ENCODE results near the gene SLC13A1. TPM values are rescaled to one million over a fixed set of nuclear protein-coding genes. Genes with fewer than 3 reads are reported as not detected.

The SLC13A1 gene
- total and polyA plus RNA-seq, 2 experiments from 2014 or later, result not detected

DNA sequence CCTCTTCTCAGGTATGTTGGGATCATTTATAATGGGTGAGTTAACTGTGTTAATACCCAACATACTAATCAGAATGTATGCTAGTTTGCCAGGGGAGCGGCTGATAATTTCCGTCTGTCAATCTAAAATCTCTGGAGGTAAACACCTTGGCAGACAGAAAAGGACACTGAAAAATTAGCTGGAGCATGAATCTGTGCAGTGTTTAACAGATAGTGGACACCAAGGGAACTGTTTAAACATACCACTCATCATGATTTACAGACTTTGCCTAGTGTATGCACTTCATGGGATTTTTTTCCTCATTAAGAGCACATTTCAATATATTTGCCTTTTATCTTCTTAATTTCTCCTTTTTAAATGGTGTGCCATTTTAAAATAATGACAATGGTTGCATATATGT is 68.2 kb downstream of the SLC13A1 start:
- Mint-ChIP-seq H3K27ac (no peak overlapping the region), H3K27me3 (ENCODE audit: insufficient read depth, low read depth, poor library complexity) (no peaks in the 10 kb centered on the region), H3K4me3 (no peak overlapping the region), H3K9me3 (no peaks in the 10 kb centered on the region), H3K36me3 (ENCODE audit: low read depth) (no peaks in the 10 kb centered on the region), H3K4me1 (peaks cover 3% of the 10 kb centered on the region; the same call in 1 of the 3 replicates)
- no peak for TF ChIP-seq POLR2AphosphoS5 (IDR thresholded peaks at IDR 0.05; ENCODE audit: low read depth)
- TF ChIP-seq EZH2phosphoT487 (IDR thresholded peaks at IDR 0.05; ENCODE audit: unreplicated experiment), result no peak
- TF ChIP-seq EZH2 (IDR thresholded peaks at IDR 0.05; ENCODE audit: low read depth, unreplicated experiment), result no peak
- no peak for TF ChIP-seq JUNB (IDR thresholded peaks at IDR 0.05; ENCODE audit: unreplicated experiment)
- TF ChIP-seq, protein P1, sequence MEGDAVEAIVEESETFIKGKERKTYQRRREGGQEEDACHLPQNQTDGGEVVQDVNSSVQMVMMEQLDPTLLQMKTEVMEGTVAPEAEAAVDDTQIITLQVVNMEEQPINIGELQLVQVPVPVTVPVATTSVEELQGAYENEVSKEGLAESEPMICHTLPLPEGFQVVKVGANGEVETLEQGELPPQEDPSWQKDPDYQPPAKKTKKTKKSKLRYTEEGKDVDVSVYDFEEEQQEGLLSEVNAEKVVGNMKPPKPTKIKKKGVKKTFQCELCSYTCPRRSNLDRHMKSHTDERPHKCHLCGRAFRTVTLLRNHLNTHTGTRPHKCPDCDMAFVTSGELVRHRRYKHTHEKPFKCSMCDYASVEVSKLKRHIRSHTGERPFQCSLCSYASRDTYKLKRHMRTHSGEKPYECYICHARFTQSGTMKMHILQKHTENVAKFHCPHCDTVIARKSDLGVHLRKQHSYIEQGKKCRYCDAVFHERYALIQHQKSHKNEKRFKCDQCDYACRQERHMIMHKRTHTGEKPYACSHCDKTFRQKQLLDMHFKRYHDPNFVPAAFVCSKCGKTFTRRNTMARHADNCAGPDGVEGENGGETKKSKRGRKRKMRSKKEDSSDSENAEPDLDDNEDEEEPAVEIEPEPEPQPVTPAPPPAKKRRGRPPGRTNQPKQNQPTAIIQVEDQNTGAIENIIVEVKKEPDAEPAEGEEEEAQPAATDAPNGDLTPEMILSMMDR (conservative IDR thresholded peaks at IDR 0.05; ENCODE audit: low read depth in 2 of 2), result no peak
- no peak for TF ChIP-seq NANOG (IDR thresholded peaks at IDR 0.05; ENCODE audit: borderline replicate concordance)
- Histone ChIP-seq H3K27ac (ENCODE audit: low read depth) (no peak overlapping the region), H4K20me1 (replicated peaks; ENCODE audit: insufficient read depth) (no peaks in the 10 kb centered on the region), H3K27me3 (ENCODE audit: insufficient read depth) (no peaks in the 10 kb centered on the region), H3K9me2 (ENCODE audit: insufficient read depth) (no peaks in the 10 kb centered on the region), H2AFZ (no peak overlapping the region), H3K4me1 (ENCODE audit: insufficient read depth) (no peaks in the 10 kb centered on the region), H3K4me2 (no peak overlapping the region), H3K36me3 (ENCODE audit: insufficient read depth) (no peaks in the 10 kb centered on the region), H3F3A (replicated peaks; ENCODE audit: low read depth) (no peaks in the 10 kb centered on the region), H3K79me2 (replicated peaks; ENCODE audit: insufficient read depth) (no peaks in the 10 kb centered on the region), H3K4me3 (no peak overlapping the region)
- DNase-seq (ENCODE audit: low spot score), result no peak
- no peak for ATAC-seq

GRCh38 chr7:123131140-123131539 is 68.6 kb downstream of the SLC13A1 start:
- H2AFZ ChIP-seq, result no peak overlapping the region

More at GRCh38 chr7:123131140-123131539, 68.6 kb downstream of the SLC13A1 start:
- H3F3A ChIP-seq (replicated peaks; ENCODE audit: low read depth), result no peaks in the 10 kb centered on the region
- H3K36me3 ChIP-seq (ENCODE audit: insufficient read depth), result no peaks in the 10 kb centered on the region
- H4K20me1 ChIP-seq (replicated peaks; ENCODE audit: insufficient read depth), result no peaks in the 10 kb centered on the region
- Mint-ChIP-seq H3K9me3 (no peaks in the 10 kb centered on the region), H3K4me3 (no peak overlapping the region), H3K4me1 (peaks cover 3% of the 10 kb centered on the region; the same call in 1 of the 3 replicates), H3K27ac (no peak overlapping the region), H3K36me3 (ENCODE audit: low read depth) (no peaks in the 10 kb centered on the region), H3K27me3 (ENCODE audit: insufficient read depth, low read depth, poor library complexity) (no peaks in the 10 kb centered on the region)
- no peaks in the 10 kb centered on the region for H3K4me1 ChIP-seq (ENCODE audit: insufficient read depth)
- no peaks in the 10 kb centered on the region for H3K79me2 ChIP-seq (replicated peaks; ENCODE audit: insufficient read depth)
- DNase-seq (ENCODE audit: low spot score), result peak; percentile 29
- no peaks in the 10 kb centered on the region for H3K27me3 ChIP-seq (ENCODE audit: insufficient read depth)
- H3K9me2 ChIP-seq (ENCODE audit: insufficient read depth), result no peaks in the 10 kb centered on the region
- TF ChIP-seq, protein P1 (conservative IDR thresholded peaks at IDR 0.05; ENCODE audit: low read depth in 2 of 2), result peak in 1 of 2 experiments; percentile 62; a peak in 3 of 4 replicates
- no peak for TF ChIP-seq EZH2 (IDR thresholded peaks at IDR 0.05; ENCODE audit: low read depth, unreplicated experiment)
- no peak overlapping the region for H3K27ac ChIP-seq (ENCODE audit: low read depth)
- ATAC-seq, result no peak
- H3K4me2 ChIP-seq, result no peak overlapping the region
- H3K4me3 ChIP-seq, result no peak overlapping the region

Data from GM23338 (cell line).